Panc1 (cell line): ENCODE data around the gene DPYD. TPM values are rescaled to one million over a fixed set of nuclear protein-coding genes. Genes with fewer than 3 reads are reported as not detected.

Experiments used
- ATAC-seq: fragments of 200-7000 bp; cut with Tn5 transposase; 2 replicates; pipeline ENCODE4 v1.9.1; 2020; ENCODE audit warnings: mild to moderate bottlenecking, moderate library complexity
- BruUV-seq: library from RNA; stranded (reverse); fragments of 400-500 nt; replicated peaks from 2 replicates; lab custom pipeline; 2021; lab: Mats Ljungman, UMichigan
- CTCF ChIA-PET: fragments of 300-600 bp; sonication (Branson Sonifier 250); formaldehyde crosslinking; loops from one replicate; lab custom pipeline; 2022; ENCODE audit warnings: antibody characterized with exemption; lab: Charles Lee
- POLR2A ChIA-PET: fragments of 300-600 bp; sonication (Branson Sonifier 250); formaldehyde crosslinking; loops from one replicate; lab custom pipeline; 2022; ENCODE audit warnings: antibody characterized with exemption; lab: Charles Lee
- DNase-seq: peaks from one replicate; pipeline ENCODE4 v3.0.0-alpha.2; 2010; ENCODE audit warnings: low read depth, low spot score
- H3K27ac ChIP-seq: 2 replicates; pipeline ENCODE4 v1.5.1; 2011; ENCODE audit warnings: mild to moderate bottlenecking, low read length, inconsistent platforms
- H3K27me3 ChIP-seq: fragments of 200-500 bp; sonication (Bioruptor generic); 2 replicates; pipeline ENCODE4 v1.6.0; 2014; ENCODE audit warnings: low read length, inconsistent platforms; ENCODE audit not compliant: control insufficient read depth, insufficient read depth
- H3K36me3 ChIP-seq: fragments of 200-500 bp; sonication (Bioruptor generic); 2 replicates; pipeline ENCODE4 v1.5.1; 2014; ENCODE audit warnings: inconsistent platforms, mild to moderate bottlenecking, low read length, moderate library complexity; ENCODE audit not compliant: control insufficient read depth, insufficient read depth
- H3K4me1 ChIP-seq: 2 replicates; pipeline ENCODE4 v1.5.1; 2011; ENCODE audit warnings: inconsistent platforms, mild to moderate bottlenecking, low read length, moderate library complexity; ENCODE audit not compliant: control insufficient read depth, insufficient read depth
- H3K4me3 ChIP-seq, 2 experiments: 2 replicates each; pipeline ENCODE4 v1.5.1; 2011 to 2012; ENCODE audit warnings: low read depth in 2 of 2, low read length in 2 of 2, mild to moderate bottlenecking in 2 of 2, inconsistent platforms in 1 of 2, moderate library complexity in 1 of 2
- H3K9me3 ChIP-seq: fragments of 200-500 bp; sonication (Bioruptor generic); 2 replicates; pipeline ENCODE4 v1.5.1; 2014; ENCODE audit warnings: low read depth, mild to moderate bottlenecking, inconsistent platforms, low read length, moderate library complexity; ENCODE audit not compliant: control insufficient read depth, insufficient read depth
- POLR2AphosphoS5 ChIP-seq: IDR thresholded peaks from 2 replicates; pipeline ENCODE4 v1.6.1; 2012; ENCODE audit warnings: mild to moderate bottlenecking, low read depth, low read length, moderate library complexity
- REST ChIP-seq, 2 experiments: IDR thresholded peaks; 2 replicates each; pipeline ENCODE4 v1.6.1; 2011 to 2012; ENCODE audit warnings: low read depth in 2 of 2, control low read depth in 1 of 2, low read length in 1 of 2, mild to moderate bottlenecking in 1 of 2, moderate library complexity in 1 of 2; ENCODE audit not compliant: insufficient read depth in 1 of 2
- SIN3A ChIP-seq: IDR thresholded peaks from 2 replicates; pipeline ENCODE4 v1.6.1; 2012; ENCODE audit warnings: low read depth, mild to moderate bottlenecking, low read length, moderate library complexity, borderline replicate concordance; ENCODE audit not compliant: insufficient read depth
- TCF7L2 ChIP-seq: IDR thresholded peaks from 2 replicates; pipeline ENCODE4 v1.6.1; 2011; ENCODE audit warnings: mild to moderate bottlenecking, low read depth, low read length, inconsistent platforms
- in situ Hi-C: cut with HindIII; loops from 2 replicates; pipeline ENCODE4 v1.10.0; 2016; ENCODE audit warnings: low sequenced_read_pairs, low pct_unique_long_range_greater_than_20kb
- intact Hi-C: fragments of 100-400 bp; cut with micrococcal nuclease; formaldehyde crosslinking; loops from one replicate; pipeline ENCODE4 v1.10.0; 2022; ENCODE audit not compliant: unreplicated experiment
- total RNA-seq: library from RNA; stranded (reverse); gene quantifications from one replicate; pipeline ENCODE4 v1.2.1, GENCODE V29; 2021; ENCODE audit not compliant: unreplicated experiment
- TF ChIP-seq, protein P1 (sequence below): fragments of 450-650 bp; IDR thresholded peaks from 2 replicates; pipeline ENCODE4 v1.5.1; 2017; ENCODE audit warnings: mild to moderate bottlenecking

DPYD gene
- total RNA-seq, 1 experiment from 2014 or later: 2.0 TPM

- POLR2A ChIA-PET: no interaction called here
- H3K36me3 ChIP-seq: no peaks in the 10 kb centered on the region
- no peaks in the 10 kb centered on the region for H3K4me1 ChIP-seq
- in situ Hi-C loops (no loop called here), intact Hi-C loops (no loop called here)
- CTCF ChIA-PET: no interaction called here
- no TSS peak for BruUV-seq
- H3K9me3 ChIP-seq: no peaks in the 10 kb centered on the region
- ATAC-seq: no peak
- H3K27ac ChIP-seq: no peak overlapping the region
- TF ChIP-seq REST (IDR thresholded peaks at IDR 0.05; ENCODE audit: insufficient read depth in 1 of 2, low read depth in 2 of 2, low read length in 1 of 2): no peak
- no peak for TF ChIP-seq TCF7L2
- no peak overlapping the region for H3K4me3 ChIP-seq
- H3K27me3 ChIP-seq: no peaks in the 10 kb centered on the region
- no peak for DNase-seq
These were observed 542.2 kb downstream of the DPYD start for GRCh38 chr1:97378596-97378995.

DNA sequence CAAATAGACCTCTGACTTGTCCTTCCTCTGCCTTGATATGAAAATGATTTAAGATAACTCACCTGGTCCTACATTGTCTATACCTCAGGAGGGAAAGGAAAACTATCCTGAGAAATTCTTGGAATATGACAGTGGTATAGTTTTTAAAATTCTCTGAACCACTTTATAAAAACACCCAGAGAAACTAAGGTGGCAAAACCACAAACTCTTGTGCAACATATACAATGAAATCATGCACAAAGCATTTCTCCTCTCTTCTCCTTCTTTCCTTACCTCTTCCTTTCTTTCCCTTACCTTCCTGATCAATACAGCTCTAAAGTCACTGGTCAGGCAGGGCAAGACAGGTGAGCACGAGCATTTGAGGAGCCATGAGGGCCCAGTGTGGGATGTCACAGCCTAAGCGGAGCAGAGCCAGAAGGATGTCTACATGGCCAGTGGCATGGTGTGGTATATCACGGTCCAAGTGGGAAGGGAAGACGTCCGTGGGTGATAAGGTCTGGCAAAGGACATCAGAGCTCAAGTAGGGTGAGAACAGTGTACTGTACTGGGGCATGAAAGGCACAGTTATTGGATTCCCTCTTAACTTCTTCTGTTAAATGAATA, 543.3 kb downstream of the DPYD start:
- H3K4me1 ChIP-seq: no peaks in the 10 kb centered on the region
- in situ Hi-C loops (no loop called here), intact Hi-C loops (no loop called here)
- DNase-seq (no peak), ATAC-seq (no peak)
- ChIA-PET POLR2A (no interaction called here), CTCF (no interaction called here)
- H3K9me3 ChIP-seq: no peaks in the 10 kb centered on the region
- H3K27me3 ChIP-seq: no peaks in the 10 kb centered on the region
- BruUV-seq: no TSS peak
- H3K27ac ChIP-seq: no peak overlapping the region
- TF ChIP-seq REST (IDR thresholded peaks at IDR 0.05; ENCODE audit: insufficient read depth in 1 of 2, low read depth in 2 of 2, low read length in 1 of 2) (no peak), TCF7L2 (no peak), POLR2AphosphoS5 (no peak), SIN3A (no peak)
- TF ChIP-seq, protein P1, sequence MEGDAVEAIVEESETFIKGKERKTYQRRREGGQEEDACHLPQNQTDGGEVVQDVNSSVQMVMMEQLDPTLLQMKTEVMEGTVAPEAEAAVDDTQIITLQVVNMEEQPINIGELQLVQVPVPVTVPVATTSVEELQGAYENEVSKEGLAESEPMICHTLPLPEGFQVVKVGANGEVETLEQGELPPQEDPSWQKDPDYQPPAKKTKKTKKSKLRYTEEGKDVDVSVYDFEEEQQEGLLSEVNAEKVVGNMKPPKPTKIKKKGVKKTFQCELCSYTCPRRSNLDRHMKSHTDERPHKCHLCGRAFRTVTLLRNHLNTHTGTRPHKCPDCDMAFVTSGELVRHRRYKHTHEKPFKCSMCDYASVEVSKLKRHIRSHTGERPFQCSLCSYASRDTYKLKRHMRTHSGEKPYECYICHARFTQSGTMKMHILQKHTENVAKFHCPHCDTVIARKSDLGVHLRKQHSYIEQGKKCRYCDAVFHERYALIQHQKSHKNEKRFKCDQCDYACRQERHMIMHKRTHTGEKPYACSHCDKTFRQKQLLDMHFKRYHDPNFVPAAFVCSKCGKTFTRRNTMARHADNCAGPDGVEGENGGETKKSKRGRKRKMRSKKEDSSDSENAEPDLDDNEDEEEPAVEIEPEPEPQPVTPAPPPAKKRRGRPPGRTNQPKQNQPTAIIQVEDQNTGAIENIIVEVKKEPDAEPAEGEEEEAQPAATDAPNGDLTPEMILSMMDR: no peak
- no peaks in the 10 kb centered on the region for H3K36me3 ChIP-seq
- H3K4me3 ChIP-seq: no peak overlapping the region
